HG03558 (cell line): ENCODE data around the gene LAMB2.

ENCODE experiments used
- ATAC-seq: cut with Tn5 transposase; IDR thresholded peaks from one replicate; pipeline ENCODE4 v1.9.1; 2021; ENCODE audit warnings: moderate number of reproducible peaks; ENCODE audit not compliant: unreplicated experiment; ENCODE audit errors: extremely low read depth

The LAMB2 gene

DNA sequence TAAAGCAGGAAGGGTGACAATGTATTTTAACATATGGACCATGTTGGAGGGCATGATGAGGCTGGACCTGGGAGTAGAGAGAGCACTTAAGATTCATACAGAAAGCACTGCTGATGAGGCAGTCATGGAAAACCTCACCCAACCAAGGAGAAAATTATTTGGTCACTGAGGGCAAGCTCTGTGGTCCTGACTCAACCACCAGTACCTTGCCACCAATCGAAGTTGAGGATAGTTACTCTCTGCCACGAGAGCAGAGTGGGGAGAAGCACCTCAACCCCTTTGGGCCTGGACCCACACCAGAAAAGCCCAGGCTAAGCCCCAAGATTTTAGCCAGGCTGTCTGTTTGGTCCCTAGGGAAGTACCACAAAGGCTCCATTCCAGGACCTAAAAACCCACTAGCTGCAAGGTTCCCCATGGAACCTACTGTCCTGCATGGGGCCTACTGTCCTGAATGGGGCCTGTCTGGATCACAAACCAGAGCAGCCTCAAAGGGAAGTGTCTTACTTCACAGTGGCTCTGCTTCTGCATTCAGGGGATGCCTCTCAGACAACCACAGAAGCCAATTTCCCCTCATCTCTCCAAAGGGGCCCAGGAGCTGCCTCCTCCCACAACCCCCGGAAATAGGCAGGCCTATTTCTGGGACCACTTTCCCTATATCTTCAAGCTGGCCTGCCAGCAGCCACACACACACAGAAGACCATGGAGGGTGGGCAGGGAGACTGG, 29.1 kb upstream of the LAMB2 start:
- no peak for ATAC-seq

DNA sequence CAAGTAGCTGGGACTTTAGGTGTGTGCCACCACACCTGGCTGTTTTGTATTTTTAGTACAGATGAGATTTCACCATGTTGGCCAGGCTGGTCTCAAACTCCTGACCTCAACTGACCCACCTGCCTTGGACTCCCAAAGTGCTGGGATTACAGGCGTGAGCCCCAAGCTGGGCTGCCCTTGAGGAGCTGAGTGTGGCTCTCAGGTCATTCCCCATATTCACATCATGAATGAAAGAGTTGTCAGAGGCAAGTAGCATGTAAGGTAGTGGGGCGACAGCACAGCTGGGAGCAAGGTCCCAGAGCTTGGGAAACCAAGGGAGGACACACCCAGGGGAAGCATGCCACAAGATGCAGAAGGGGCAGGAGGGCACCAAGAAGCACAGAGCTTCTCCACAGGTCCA, 28.3 kb upstream of the LAMB2 start:
- no peak for ATAC-seq

DNA sequence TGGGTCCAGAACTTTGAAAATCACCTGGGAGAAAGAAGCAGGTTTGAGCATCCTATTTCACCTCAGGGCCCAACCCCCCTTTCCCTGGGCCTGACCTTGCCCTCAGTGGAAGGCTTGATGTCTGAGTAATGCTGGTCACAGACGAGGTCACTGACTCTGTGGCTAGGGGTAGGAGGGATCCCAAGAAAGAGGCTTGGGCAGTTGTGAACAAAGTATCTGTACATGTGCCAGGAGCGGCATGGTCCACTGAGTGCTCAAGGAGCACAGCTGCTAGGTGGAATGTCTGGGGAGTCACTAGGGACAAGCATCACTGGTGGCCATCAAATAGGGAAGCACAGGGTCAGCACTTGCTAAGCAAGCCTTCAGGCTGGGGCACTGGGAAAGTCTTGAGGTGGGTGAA, 25.9 kb upstream of the LAMB2 start:
- ATAC-seq, result no peak

DNA sequence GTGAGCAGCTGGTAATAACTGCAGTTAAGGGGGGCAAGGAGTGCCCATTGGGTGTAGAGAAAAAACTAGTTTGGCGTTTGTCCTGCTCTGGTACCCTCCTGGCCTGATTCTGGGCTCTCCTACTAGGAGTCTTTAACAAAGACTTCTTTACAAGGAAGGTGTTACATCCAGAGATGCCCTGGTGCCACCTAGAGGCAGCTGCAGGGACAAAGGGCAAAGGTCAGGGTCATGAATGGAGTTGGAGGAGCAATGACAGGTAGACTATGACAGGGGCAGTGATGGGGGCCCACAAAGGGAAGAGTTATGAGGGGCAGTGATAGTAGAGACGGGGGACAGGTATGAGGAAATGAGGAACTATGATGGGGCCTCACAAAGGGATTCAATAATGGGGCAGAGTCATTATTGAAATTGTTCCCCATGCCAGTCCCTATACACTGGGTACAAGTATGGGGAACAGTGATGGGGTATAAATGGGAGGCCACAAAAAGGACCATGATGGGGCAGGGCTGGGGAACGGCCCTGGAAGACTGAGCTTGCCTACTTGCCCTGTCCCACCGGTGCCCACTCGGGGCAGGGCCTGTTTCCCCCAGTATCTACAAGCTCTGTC, 25.4 kb upstream of the LAMB2 start:
- ATAC-seq, result no peak

DNA sequence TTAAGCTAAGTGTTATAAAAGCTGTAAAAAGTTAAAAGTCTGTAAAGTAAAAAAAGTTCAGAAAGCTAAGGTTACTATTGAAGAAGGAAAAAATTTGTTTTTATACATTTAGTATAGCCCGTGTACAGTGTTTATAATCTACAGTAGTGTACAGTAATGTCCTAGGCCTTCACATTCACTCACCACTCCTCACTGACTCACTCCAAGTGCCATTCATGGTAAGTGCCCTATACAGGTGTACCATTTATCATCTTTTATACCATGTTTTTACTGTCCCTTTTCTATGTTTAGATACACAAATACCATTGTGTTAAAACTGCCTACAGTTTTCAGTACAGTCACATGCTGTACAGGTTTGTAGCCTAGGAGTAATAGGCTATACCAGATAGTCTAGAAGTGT, 24.4 kb upstream of the LAMB2 start:
- ATAC-seq, result no peak

DNA sequence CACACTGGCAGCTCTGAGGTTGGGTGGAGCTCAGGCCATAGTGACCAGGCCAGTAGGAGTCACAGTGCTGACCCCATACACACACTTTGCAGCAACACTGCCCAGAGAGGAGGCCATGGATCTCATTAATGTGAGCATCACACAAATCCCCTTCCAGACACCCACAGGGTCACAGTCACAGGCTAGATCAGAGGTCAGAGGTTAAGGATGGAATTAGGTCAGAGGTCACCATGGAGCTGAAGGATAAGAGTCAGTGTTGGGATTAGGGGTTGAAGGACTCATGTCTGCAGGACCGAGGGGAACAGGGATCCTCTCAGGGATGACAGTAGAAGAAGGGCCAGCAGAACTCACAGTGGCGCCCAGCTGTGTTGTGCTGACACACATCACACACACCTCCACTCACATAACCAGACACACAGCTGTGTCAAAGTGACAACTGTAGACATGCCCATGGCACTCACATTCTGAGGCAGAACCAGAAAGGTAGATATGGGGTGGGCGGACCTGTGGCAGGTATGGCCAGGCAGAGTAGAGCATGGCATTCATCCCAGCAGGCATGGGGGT, 20.6 kb upstream of the LAMB2 start:
- ATAC-seq, result no peak

DNA sequence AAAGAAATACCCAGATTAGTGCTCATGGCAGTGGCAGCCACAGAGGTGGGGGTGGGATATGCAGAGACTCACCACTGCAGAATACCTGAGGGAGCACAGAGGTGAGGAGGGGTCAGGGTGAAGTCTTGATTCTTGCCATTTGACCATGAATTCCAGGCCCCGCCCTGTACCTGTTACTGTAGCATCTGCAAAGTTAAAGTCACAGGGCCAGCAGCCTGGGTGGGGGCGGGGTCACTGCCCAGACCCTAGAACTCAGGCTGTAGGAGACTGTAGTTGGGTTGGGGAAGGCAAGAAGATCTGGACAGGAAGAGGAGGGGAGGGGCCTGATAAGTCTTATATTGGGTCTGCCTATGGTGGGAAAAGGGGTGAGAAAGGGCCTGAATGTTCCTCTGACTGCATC, 18.8 kb upstream of the LAMB2 start:
- ATAC-seq, result no peak

DNA sequence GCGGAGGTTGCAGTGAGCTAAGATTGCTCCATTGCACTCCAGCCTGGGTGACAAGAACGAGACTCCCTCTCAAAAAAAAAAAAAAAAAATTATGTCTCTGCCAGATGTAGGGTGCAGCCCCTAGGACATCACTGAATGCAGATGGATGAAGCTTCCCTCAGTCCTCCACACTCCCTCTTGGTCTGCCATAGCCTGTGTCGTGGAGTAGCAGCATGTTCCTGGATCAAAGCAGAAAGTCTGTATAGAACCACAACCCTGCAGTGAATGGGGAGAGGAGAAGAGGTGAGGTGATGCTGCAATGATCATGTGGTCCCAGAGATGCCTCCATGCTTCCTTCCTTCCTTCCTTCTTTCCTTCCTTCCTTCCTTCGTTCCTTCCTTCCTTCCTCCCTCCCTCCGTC, 15.3 kb upstream of the LAMB2 start:
- no peak for ATAC-seq

DNA sequence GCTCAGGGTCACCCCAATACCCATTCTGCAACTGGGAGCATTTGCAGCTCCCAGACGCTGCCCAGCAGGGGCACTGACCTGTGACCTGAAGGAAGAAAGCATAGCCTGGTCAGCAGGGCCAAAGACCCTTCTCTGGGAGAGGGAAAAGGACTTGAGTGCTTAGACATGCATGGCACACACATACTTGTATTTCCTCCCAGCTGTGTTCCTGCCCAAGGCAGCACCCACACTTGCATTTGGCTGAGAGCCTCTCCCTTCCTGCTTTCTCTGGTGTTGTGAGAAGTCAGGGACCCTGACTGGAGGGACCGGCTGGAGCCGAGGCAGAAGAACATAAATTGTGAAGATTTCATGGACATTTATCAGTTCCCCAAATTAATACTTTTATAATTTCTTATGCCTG, 7.2 kb upstream of the LAMB2 start:
- no peak for ATAC-seq

DNA sequence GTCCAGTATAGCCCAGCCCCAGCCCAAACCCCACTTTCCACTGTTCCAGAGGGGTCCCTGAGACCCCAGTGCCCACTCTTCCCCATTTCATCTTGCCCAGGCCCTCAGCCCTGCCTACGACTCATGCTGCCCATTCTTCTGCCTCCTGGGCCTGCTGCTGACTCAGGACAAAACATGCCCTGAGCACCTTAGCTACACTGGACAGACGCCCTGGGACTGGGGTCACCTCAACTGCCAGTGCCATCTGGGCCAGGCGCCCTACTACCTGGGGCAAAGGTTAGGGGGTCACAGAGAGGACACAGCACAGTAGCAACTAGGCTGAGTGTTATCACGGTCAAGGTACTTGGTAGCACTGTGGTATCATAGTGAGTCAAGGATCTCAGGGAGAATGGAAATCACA, 2.6 kb upstream of the LAMB2 start:
- ATAC-seq, result no peak

DNA sequence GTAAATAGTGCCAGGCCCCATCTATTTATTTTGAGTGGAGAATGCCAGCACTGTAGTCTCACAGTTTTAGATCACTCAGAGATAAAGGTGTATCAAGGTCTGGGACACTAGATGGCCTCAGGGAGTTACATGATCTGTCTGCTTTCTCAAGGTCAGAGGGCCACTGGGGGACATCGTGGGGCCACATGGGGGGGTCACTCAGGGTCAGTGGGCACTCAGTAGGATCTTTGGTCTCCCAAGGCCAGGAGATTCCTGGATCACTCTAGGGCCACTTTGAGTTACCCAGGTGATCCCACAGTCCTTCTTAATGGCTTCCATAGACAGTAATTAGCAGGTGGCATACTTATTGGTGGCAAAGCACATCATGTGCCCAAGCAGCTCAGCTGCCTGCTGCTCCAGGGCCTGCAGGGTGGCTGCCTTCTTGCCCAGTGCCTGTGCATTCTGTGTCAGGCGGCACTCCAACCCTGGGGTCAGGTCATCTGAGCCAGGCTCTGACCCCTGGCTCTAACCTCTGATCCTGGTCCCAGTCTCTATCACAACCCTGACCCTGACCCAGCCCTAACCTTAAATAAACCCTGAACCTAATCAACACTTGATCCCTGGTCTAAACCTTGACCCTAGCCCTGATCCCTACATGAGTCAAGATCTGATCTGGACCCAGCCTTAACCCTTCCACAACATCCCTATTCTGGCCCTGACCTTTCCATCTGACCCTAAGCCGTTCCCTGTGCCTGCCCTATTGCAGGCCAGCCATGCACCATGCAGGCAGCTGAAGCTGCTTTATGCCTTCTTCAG, 1.8 kb upstream of the LAMB2 start:
- ATAC-seq, result no peak

DNA sequence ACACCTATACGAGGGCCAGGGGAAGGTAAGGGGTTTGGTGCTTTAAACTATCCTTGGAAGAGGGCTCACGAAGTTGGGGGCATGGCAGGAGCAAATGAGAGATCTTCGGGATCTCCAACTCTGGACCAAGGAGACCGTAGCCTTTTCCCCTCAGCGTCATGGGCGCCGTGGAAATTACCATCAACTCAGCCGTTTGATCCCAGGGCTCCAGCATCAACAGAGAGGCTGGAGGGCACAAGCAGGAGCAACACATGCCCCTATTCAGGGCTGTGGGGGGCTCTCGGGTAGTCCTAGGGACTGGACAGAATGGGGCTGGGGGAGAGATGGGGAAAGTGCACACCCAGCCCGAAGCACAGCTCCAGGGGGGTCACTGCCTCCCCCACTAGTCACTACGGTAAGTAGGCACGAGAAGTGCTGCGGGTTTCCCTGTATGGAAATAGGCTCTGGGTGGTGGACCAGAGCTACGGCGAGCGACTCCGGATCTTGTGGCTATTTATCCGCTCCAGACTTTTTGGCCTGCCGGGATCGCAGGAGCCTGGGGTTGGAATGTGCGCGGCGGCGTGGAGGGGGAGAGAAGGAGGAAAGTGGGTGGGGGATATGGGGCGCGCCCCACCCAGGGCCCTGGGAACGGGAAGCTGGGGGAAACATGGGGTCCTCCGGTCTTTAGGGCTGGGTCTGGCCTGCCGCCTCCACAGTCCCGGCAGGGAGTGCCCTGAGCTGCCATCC, 539 bp upstream of the LAMB2 start:
- ATAC-seq, result no peak

DNA sequence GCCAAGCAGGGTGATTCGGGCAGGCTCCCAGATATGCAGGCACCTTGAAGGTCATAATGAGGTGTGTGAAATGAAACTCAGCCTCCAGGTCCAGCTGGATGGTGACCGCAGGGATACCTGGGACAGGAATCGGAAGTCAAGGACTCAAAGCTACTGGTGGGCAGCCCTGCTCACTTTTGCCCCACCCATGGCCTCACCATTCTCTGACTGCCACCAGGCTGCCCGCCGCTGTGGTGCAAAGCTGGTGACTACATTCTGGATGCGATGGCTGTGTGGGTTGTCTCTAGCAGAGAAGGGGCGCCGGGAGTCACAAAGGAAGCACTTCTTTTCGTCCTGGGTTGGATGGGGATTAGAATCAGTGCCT, 795 bp downstream of the LAMB2 start:
- no peak for ATAC-seq

DNA sequence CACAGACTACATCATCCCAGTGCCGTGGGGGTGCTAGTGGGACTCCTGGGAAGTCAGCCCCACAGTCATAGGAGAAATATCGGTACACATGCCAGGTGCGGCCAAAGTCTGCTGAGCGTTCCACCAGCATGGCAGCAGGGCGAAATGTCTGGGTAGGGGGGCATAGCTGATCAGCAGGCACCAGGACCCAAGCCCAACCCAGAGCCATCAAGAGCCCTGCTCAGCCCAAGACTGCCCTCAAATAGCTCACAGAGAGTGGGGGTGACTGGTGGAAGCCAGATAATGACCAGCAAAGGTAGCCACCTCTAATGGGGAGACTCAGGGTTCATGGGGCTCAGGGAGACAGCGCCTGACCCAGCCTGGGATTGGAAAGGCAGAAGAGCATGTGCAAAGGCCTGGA, 1.3 kb downstream of the LAMB2 start:
- ATAC-seq, result no peak

DNA sequence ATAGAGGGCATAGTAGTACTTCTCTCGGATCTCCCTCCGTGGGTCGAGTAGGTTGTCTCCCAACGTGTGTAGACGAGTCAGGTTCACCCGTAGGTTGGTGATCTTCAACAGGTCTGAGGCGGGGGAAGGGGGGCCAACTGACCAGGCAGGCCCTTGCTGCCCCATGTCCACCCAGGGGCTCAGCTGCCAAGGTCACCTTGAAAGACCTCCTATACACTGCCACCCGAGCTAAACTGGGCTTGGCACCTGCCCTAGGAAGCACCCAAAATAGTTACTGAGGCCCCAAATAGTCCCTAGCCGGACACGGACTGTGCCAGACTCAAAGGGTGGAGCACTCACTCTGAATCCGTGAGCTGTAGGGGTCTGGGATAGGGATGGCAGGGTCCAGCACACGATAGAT, 1.8 kb downstream of the LAMB2 start:
- no peak for ATAC-seq

DNA sequence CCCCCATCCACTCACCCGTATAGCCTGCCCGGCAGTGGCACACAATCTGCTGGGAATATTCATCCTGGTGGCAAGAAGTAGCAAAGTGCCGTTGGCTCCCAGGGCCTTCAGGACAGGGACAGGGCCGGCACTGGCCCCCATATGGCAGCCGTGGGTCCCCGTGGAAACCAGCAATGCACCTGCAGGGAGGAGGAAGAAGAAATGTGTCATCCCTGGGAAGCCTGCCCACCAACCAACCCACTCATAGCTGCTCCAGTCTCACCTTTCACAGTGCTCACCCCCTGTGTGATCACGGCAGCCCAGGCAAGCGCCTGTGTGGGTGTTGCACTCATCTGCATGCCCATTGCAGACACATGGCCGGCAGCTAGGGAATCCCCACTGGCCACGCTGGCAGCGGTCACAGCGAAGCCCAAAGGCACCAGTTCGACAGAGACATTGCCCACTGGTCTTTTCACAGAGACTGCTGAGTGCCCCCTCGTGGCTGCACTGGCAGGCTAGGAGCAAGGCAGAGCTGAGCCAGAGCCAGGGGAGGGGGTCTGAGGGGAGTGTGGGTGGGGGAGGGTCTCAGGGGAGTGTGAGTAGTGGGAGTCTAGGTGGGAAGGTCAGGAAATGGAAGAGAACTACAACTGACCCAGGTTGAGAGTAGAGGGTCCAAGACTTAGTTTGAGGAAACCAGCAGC, 7.7 kb downstream of the LAMB2 start:
- ATAC-seq, result no peak

DNA sequence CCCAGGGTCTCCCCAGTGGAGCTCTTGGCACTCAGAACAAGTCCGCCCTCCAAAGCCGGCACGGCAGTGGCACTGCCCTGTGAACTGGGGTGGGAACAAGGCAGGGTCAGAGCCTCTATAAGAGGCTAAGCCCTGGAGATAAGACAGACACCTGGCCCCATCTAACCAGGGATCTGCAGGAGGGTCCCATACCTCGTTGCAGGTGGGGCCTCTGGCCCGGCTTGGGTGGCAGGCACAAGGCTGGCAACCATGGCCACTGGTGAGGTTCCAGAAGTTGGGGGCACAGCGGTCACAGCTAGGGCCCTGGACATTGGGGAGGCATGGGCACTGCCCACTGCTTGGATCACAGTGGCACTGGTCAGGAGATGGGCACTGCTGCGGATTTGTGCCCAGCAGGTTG, 8.6 kb downstream of the LAMB2 start:
- no peak for ATAC-seq

DNA sequence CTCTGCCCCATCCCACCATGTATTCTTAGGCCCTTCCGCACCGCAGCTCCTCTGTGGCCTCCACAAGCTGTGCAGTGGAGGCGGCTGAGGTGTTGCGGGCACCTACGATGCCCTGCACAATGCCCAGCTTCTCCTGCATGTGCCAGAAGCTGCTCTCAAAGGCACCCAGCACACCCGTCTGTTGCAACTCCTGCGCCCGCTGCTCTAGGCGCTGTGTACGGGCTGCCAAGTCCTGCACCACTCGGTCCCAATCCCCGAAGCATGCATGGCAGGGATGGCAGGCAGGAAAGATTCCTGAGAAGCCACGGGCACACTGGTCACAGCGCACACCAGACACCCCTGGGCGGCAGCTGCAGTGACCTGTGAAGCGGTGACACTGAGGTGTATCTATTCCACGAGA, 9.2 kb downstream of the LAMB2 start:
- no peak for ATAC-seq

DNA sequence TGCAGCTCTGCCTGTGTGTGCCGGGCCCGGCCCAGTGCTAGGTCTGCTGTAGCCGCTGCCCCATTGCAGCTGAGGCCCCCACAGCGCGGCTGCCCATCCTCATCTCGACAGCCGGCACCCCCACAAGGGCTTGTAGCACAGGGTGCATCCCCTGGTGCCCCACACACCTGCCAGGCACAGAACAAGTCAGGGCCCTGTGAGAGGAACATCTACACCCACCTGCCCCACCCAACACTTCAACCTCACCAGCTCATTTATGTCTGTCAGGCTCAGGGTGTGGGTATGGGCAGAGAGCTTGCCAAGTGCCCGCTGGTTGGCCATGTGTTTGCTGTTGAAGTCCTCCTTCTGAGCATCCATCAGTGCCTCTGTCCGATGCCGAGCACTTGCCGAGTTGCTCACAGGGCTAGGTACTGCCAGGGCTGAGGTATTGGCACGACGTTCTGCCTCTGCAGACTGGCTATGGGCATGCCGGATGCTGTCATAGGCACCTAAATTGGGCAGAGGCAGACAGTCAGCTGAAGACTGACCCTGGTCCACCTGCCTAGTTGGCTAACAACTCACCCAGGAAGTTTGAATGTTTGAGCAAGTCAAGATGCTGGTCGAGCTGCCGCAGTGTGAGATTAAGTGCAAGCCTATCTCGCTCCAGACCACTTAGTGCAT, 9.8 kb downstream of the LAMB2 start:
- no peak for ATAC-seq

DNA sequence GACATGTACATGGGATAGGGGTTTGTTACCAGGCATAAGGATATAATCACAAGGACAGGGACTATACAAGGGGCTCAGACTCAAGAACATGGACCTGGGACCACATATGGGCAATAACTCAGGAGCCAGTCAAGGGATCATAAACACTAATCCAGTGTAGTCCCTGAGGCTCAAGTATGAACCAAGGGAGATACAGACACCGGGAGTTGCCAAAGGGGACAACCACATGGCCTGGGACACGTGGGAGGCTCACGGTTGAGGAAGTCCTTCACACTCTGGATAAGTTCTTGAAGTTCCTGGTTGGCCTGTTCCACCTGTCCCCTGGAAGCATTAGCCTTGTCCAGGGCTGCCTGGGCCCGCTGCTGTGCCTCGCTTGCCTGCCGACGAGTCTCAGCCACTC, 10.4 kb downstream of the LAMB2 start:
- ATAC-seq, result no peak
